T-cell (primary cell): Measurements from ENCODE around the gene FAU. TPM values are rescaled to one million over a fixed set of nuclear protein-coding genes. Genes with fewer than 3 reads are reported as not detected.

Source experiments
- ATAC-seq, 4 experiments: fragments of 200-7000 bp in 3 of 4; fragments of 150-1000 bp in 1 of 4; cut with Tn5 transposase; replicated peaks in 1 of 4; 1 replicate in 3 of 4; 2 replicates in 1 of 4; pipeline ENCODE4 v1.10.0; 2021; ENCODE audit warnings: moderate library complexity in 3 of 4, mild to moderate bottlenecking in 2 of 4, moderate number of reproducible peaks in 1 of 4
- CTCF ChIA-PET, 2 donors: fragments of 300-600 bp; sonication (Branson Sonifier 250); formaldehyde crosslinking; loops; one replicate each; lab custom pipeline; 2022; ENCODE audit warnings: antibody characterized with exemption in 2 of 2; lab: Charles Lee
- POLR2A ChIA-PET, 2 donors: fragments of 300-600 bp; sonication (Branson Sonifier 250); formaldehyde crosslinking; loops; one replicate each; lab custom pipeline; 2022; ENCODE audit warnings: antibody characterized with exemption in 2 of 2; lab: Charles Lee
- DNase-seq, 35 experiments: peaks; one replicate each; pipeline versions ENCODE4 v3.0.0 to v3.0.0-alpha.2; 2013 to 2023
- H3K27ac ChIP-seq: one replicate; pipeline ENCODE4 v1.5.1; 2013; ENCODE audit warnings: low read length
- H3K27me3 ChIP-seq, 2 experiments: replicated peaks in 1 of 2; 1 replicate in 1 of 2; 2 replicates in 1 of 2; pipeline versions ENCODE4 v1.6.1 to v1.7.0; 2013; ENCODE audit warnings: low read length in 1 of 2, mixed read lengths in 1 of 2; ENCODE audit not compliant: control insufficient read depth in 2 of 2, insufficient read depth in 2 of 2; ENCODE audit errors: extremely low read depth in 1 of 2
- H3K36me3 ChIP-seq, 2 donors: 1 replicate in 1 of 2; 2 replicates in 1 of 2; pipeline versions ENCODE4 v1.6.1 to v1.7.0; 2013; ENCODE audit warnings: low read length in 1 of 2; ENCODE audit not compliant: control insufficient read depth in 2 of 2, insufficient read depth in 1 of 2; ENCODE audit errors: extremely low read depth in 1 of 2
- H3K4me1 ChIP-seq, 2 experiments: 1 replicate in 1 of 2; 2 replicates in 1 of 2; pipeline versions ENCODE4 v1.6.1 to v1.7.0; 2013; ENCODE audit warnings: low read length in 2 of 2, mixed read lengths in 1 of 2; ENCODE audit not compliant: insufficient read depth in 2 of 2, control insufficient read depth in 1 of 2; ENCODE audit errors: extremely low read depth in 1 of 2
- H3K4me3 ChIP-seq, 2 donors: 1 replicate in 1 of 2; 2 replicates in 1 of 2; pipeline versions ENCODE4 v1.5.1 to v1.7.0; 2013; ENCODE audit warnings: mild to moderate bottlenecking in 2 of 2, low read length in 1 of 2, moderate library complexity in 1 of 2; ENCODE audit not compliant: control insufficient read depth in 1 of 2; ENCODE audit errors: extremely low read depth in 1 of 2
- H3K9me3 ChIP-seq: 2 replicates; pipeline ENCODE4 v1.7.0; 2013
- H3K27ac Mint-ChIP-seq, 2 donors: one replicate each; pipeline ENCODE4 v1.8.0; 2020 to 2021; ENCODE audit warnings: mild to moderate bottlenecking in 2 of 2, mixed read lengths in 2 of 2
- H3K27me3 Mint-ChIP-seq, 2 donors: one replicate each; pipeline ENCODE4 v1.8.0; 2021 to 2022; ENCODE audit warnings: mixed read lengths in 2 of 2
- H3K36me3 Mint-ChIP-seq: one replicate; pipeline ENCODE4 v1.8.0; 2021; ENCODE audit warnings: mixed read lengths
- H3K4me1 Mint-ChIP-seq, 3 donors: one replicate each; pipeline ENCODE4 v1.8.0; 2020 to 2022; ENCODE audit warnings: mixed read lengths in 3 of 3, mild to moderate bottlenecking in 1 of 3
- H3K4me3 Mint-ChIP-seq, 3 donors: one replicate each; pipeline ENCODE4 v1.8.0; 2020 to 2022; ENCODE audit warnings: mild to moderate bottlenecking in 3 of 3, mixed read lengths in 3 of 3, moderate library complexity in 3 of 3
- H3K9me3 Mint-ChIP-seq, 3 donors: one replicate each; pipeline ENCODE4 v1.8.0; 2020 to 2022; ENCODE audit warnings: mixed read lengths in 3 of 3
- WGBS: methylation state at CpG from one replicate; pipeline ENCODE4 v1.1.5; 2013; ENCODE audit warnings: missing lambda C conversion rate; ENCODE audit not compliant: insufficient coverage; 5-methylcytosine and 5-hydroxymethylcytosine counted together
- total RNA-seq, 35 experiments: library from RNA in 6 of 35; stranded (reverse) in 6 of 35; fragments of 120-200 nt in 1 of 35; gene quantifications; one replicate each; pipeline versions ENCODE4 v1.2.1 to v1.2.4 and lab custom pipeline; 2013 to 2026

FAU gene
- total RNA-seq, 5 donors from 2014 or later (not counting 1 experiment from before 2014, with no cell fraction given), result 1,477 to 1,924 (median 1,724) TPM

DNA sequence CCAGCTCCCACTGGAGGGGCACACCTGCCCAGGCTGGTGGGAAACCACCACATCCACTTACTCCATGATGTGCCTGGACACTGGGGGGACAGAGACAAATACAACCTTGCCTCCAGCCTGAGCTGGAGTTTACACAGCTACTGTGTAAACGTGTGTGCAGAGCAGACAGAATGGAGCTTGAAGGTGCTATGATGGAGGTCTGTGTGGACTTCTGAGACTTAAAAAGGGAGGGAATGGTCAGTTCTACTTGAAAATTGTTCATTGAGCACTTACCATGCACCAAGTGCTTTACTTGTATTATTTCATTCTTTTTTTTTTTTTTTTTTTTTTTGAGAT, 49.3 kb downstream of the FAU start:
- ATAC-seq, result no peak
- no peaks in the 10 kb centered on the region for H3K4me1 Mint-ChIP-seq

DNA sequence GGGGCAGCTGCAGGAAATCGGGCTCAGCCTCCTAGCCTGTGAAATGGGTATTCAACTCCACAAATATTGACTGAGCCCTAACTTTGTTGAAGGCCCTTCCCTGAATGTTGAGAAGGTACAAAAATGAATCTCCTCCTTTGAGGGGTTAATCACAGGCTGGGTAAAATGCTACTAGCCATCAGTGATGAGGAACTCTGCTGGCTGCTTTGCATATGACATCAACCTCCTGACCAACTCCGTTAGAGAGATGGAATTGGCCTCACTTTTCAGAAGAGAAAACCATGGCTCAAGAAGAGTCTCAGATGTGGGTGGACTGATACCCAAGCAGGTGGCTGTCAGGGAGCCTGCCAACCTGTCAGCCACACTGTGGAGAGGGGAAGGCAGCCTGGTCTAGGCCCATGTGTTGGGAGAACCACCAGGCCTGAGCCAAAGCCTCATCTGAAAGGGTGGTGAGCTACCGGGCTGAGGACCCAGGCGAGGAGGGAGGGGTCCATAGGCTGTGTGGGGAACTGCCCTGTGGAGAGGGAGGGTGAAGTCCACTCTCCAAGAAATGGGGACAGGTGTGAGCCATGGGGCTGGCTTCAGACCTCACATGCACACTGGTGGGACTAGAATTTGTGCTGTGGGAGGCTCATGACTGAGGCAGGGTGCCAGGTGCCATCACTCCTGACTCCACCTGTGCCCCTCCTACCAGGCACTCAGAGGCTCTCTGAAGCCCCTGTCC, 49.9 kb downstream of the FAU start:
- no peak for DNase-seq
- no peak overlapping the region for H3K4me3 Mint-ChIP-seq
- no peaks in the 10 kb centered on the region for H3K9me3 ChIP-seq
- H3K9me3 Mint-ChIP-seq, result no peaks in the 10 kb centered on the region
- ATAC-seq, result no peak
- H3K4me3 ChIP-seq, result no peak overlapping the region
- WGBS, result 77% methylated on average over 2 of the region's 4 CpGs
- ChIA-PET CTCF (interaction anchor here in 1 of 2 donors (0.7 kb wide), 1 partner anchor 52 kb away, joined by 4 read pairs; no protein-coding TSS in a partner anchor), POLR2A (no interaction called here)
- no peaks in the 10 kb centered on the region for H3K36me3 Mint-ChIP-seq
- no peaks in the 10 kb centered on the region for H3K27me3 Mint-ChIP-seq
- H3K4me1 ChIP-seq, result no peaks in the 10 kb centered on the region
- H3K27me3 ChIP-seq, result no peaks in the 10 kb centered on the region
- no peaks in the 10 kb centered on the region for H3K36me3 ChIP-seq
- no peak overlapping the region for H3K27ac ChIP-seq
- no peak overlapping the region for H3K27ac Mint-ChIP-seq
- H3K4me1 Mint-ChIP-seq, result no peaks in the 10 kb centered on the region

More for the DNA sequence above, 49.3 kb downstream of the FAU start:
- no peak overlapping the region for H3K4me3 Mint-ChIP-seq
- Histone ChIP-seq H3K36me3 (no peaks in the 10 kb centered on the region), H3K27me3 (no peaks in the 10 kb centered on the region), H3K27ac (no peak overlapping the region), H3K9me3 (no peaks in the 10 kb centered on the region), H3K4me3 (no peak overlapping the region), H3K4me1 (no peaks in the 10 kb centered on the region)
- no peaks in the 10 kb centered on the region for H3K36me3 Mint-ChIP-seq
- H3K9me3 Mint-ChIP-seq, result no peaks in the 10 kb centered on the region
- POLR2A ChIA-PET, result no interaction called here
- DNase-seq, result no peak
- WGBS, result 80% methylated on average over 1 of the region's 1 CpG
- no peak overlapping the region for H3K27ac Mint-ChIP-seq
- no peaks in the 10 kb centered on the region for H3K27me3 Mint-ChIP-seq
- CTCF ChIA-PET, result interaction anchor here in 1 of 2 donors (0.7 kb wide), 1 partner anchor 52 kb away, joined by 4 read pairs; no protein-coding TSS in a partner anchor

Other genes with a start within 250 kb of the FAU start
- gene EHD1, start 243.5 kb downstream of the FAU start, total RNA-seq, result 100 to 1,000 TPM; 126 to 286 (median 269) TPM
- gene ATG2A, start 204.9 kb downstream of the FAU start, total RNA-seq, result 100 to 1,000 TPM in 1 of 5 donors, 10 to 100 TPM in 4; 50.9 to 165 (median 55.4) TPM
- gene PPP2R5B, start 197.4 kb downstream of the FAU start, total RNA-seq, result 10 to 100 TPM; 15.3 to 25.4 (median 17.2) TPM
- gene GPHA2, start 186.2 kb downstream of the FAU start, total RNA-seq, result under 1 TPM in 1 of 5 donors, not detected in 4; 0.90 TPM
- gene MAJIN, start 150.0 kb downstream of the FAU start, total RNA-seq, result 1 to 10 TPM in 1 of 5 donors, under 1 TPM in 3, not detected in 1; 0.44 to 1.8 (median 0.82) TPM
- gene BATF2, start 125.2 kb downstream of the FAU start, total RNA-seq, result under 1 TPM in 2 of 5 donors, not detected in 3; 0.09 to 0.26 TPM
- gene ARL2, start 108.0 kb downstream of the FAU start, total RNA-seq, result 10 to 100 TPM; 19.7 to 44.3 (median 39.5) TPM
- gene SNX15, start 94.7 kb downstream of the FAU start, total RNA-seq, result 10 to 100 TPM; 19.6 to 28.6 (median 25.4) TPM
- gene SAC3D1, start 80.9 kb downstream of the FAU start, total RNA-seq, result 10 to 100 TPM in 3 of 5 donors, 1 to 10 TPM in 2; 3.1 to 16.9 (median 14.5) TPM
- gene NAALADL1, start 63.6 kb downstream of the FAU start, total RNA-seq, result 10 to 100 TPM; 10.2 to 30.1 (median 26.1) TPM
- 1 to 10 TPM; 1.2 to 4.2 (median 1.7) TPM for gene CDCA5, start 38.1 kb downstream of the FAU start, total RNA-seq
- 10 to 100 TPM; 36.5 to 51.8 (median 43.7) TPM for gene ZFPL1, start 37.9 kb downstream of the FAU start, total RNA-seq
- gene VPS51, start 25.9 kb downstream of the FAU start, total RNA-seq, result 100 to 1,000 TPM; 210 to 303 (median 263) TPM
- 10 to 100 TPM; 23.7 to 34.2 (median 28.6) TPM for gene TM7SF2, start 10.3 kb downstream of the FAU start, total RNA-seq
- gene ZNHIT2, start 4.4 kb downstream of the FAU start, total RNA-seq, result 10 to 100 TPM in 3 of 5 donors, 1 to 10 TPM in 2; 7.0 to 20.4 (median 18.1) TPM
- gene MRPL49, start 187 bp upstream of the FAU start, total RNA-seq, result 10 to 100 TPM; 48.3 to 58.8 (median 55.1) TPM
- 10 to 100 TPM; 63.8 to 77.7 (median 68.8) TPM for gene SYVN1, start 12.4 kb upstream of the FAU start, total RNA-seq
- not detected for gene SPDYC, start 48.1 kb upstream of the FAU start, total RNA-seq
- gene CAPN1, start 59.8 kb upstream of the FAU start, total RNA-seq, result 100 to 1,000 TPM in 4 of 5 donors, 10 to 100 TPM in 1; 98.4 to 171 (median 143) TPM
- 10 to 100 TPM; 15.1 to 24.2 (median 20.4) TPM for gene POLA2, start 139.8 kb upstream of the FAU start, total RNA-seq
- 1 to 10 TPM in 2 of 5 donors, under 1 TPM in 3; 0.69 to 2.4 (median 0.79) TPM for gene CDC42EP2, start 192.7 kb upstream of the FAU start, total RNA-seq
- 10 to 100 TPM; 57.9 to 95.4 (median 91.7) TPM for gene DPF2, start 211.7 kb upstream of the FAU start, total RNA-seq
- gene TIGD3, start 232.6 kb upstream of the FAU start, total RNA-seq, result 1 to 10 TPM in 2 of 5 donors, under 1 TPM in 3; 0.48 to 1.3 (median 0.92) TPM